Measurements from ENCODE around the gene FBXL19. TPM values are rescaled to one million over a fixed set of nuclear protein-coding genes. Genes with fewer than 3 reads are reported as not detected.

The FBXL19 gene
- polyA plus RNA-seq, 12 donors = 5.3 to 29.1 (median 9.5) TPM; not detected in 1

DNA sequence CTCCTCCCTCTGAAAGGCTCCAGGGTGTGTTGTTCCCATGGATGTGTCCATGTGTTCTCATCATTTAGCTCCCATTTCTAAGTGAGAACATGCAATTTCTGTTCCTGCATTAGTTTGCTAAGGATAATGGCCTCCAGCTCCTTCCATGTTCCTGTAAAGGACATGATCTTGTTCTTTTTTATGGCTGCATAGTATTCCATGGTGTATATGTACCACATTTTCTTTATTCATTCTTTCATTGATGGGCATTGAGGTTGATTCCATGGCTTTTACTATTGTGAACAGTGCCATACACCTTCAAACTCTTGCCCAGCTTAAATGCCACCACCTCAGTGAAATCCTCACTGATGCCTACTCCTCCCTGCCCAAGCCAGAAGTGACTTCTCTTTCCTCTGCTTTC, 21.0 kb downstream of the FBXL19 start:
- DNase-seq = no peak

DNA sequence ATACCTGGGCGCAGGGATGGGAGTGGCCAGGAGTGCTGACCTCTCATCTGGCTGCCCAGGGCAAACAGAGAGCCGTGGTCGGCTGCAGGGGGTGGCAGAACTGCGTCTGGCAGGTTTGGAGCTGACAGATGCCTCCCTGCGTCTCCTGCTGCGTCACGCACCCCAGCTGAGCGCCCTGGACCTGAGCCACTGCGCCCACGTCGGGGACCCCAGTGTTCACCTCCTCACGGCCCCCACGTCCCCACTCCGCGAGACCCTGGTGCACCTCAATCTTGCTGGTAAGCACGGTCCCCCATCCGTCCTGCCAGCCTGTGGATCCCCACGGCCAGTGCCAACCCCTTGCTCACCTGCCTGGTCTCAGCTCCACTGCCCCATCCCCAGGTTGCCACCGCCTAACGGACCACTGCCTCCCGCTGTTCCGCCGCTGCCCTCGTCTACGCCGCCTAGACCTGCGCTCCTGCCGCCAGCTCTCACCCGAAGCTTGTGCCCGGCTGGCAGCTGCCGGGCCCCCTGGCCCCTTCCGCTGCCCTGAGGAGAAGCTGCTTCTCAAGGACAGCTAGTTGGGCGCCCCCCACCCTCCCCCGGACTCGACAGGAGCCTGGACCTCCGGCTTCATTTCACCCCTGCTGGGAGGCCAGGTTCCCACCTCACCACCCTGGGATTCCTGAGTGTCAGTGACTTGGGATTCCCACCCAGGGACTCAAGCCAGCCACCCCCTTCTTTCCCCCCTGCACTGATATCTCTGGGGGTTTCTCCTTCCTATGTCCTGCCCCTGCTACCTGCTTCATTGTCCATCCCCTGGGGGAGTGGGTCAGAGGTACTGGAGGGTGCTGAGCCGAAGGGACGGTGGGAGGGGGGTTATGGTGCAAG, 23.5 kb downstream of the FBXL19 start:
- DNase-seq = no peak

DNA sequence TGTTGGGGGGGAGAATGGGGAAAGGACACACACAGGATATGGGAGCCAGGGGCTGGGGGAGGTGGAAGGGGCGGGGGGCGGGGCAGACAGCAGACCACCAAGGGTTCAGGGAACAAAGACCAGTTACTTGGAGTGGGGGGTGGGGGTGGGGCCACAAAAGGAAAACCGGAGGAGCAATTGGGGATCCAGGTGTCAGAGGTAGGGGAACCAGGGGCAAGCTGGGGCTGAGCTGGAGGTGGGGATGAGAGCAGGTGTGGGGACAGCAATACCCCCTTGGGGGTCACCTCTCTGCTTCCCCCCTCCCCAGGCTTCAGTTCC, 24.1 kb downstream of the FBXL19 start:
- no peak for DNase-seq

DNA sequence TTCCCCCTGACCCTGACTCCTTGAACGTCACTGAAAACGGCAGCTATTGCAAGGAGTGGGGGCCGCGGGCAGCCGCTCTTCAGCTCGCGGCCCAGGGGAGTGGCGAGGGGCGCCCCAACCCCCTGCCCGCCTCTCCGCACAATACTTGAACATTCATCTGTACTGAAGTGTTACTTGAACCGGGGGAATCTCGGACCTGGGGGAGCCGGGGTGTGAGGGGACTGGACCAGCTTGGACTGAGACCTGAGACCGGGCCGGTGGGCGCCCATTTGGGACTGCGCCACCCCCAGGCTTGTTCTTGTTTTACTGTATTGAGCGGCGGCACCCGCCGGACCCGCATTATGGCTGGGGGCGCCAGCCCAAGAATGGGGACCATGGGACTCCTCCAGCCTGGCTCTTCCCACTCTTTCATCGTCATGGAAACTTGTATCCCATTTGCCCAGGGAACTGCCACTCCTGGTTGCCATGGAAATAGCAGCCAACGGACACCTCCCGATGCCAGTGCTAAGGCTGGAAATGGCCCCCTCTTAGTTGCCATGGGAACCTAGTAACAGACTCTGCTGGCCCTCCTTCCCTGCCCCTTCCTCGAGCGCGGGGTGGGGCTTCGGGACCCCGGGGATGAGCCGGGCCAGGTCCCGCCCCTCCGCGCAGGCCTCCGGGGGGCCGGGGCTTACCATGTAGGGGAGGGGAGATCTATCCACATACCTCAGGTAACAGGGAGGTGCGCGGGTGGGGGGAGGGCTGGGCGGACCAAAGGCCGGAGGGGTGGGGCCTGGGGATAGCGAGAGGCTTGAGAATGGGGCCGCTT, 24.7 kb downstream of the FBXL19 start:
- DNase-seq = peak; percentile 95

DNA sequence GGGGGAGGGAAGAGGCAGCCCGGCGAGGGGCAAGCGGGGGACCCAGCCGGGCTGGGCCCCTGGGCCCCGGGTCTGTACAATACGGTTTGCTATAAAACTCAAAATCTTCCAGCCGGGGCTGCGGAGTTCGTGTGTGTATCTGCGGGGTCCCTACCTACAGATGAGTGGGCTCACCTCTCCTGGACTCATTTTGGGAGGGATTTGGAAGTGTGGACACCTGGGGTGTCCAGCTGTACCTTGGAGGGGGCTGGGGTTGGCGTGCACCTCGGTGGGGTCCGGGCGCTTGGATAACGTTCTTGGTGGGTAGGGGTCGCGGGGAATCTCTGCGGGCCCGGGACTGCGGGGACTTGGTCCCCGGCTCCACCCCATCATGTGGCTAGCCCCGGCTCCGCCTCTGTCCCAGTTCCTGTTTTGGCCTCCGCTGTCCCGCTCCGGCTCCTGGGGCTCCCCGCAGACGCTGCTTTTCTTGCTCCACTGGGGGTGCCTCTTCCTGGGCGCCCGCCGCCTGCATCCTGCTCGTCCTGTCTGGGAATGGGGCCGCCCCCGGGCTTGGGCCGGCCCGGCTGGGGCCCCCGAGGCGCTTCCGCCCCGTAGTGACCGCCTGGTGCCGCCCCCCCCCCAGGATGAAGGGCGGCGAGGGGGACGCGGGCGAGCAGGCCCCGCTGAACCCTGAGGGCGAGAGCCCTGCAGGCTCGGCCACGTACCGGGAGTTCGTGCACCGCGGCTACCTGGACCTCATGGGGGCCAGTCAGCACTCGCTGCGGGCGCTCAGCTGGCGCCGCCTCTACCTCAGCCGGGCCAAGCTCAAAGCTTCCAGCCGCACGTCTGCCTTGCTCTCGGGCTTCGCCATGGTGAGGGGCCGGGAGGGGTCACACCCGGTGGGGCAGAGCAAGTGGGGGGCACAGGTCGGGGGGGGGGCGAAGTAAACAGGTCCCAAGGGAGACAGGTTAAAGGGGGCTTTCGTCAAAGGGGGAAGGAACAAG, 25.6 kb downstream of the FBXL19 start, which contains the start of gene ORAI3:
Gene ORAI3 (plus strand): TSS at position 402 of the 983 bp plus-strand sequence. CDS start 222 bp downstream, at position 624.
- DNase-seq = peak; percentile 73

DNA sequence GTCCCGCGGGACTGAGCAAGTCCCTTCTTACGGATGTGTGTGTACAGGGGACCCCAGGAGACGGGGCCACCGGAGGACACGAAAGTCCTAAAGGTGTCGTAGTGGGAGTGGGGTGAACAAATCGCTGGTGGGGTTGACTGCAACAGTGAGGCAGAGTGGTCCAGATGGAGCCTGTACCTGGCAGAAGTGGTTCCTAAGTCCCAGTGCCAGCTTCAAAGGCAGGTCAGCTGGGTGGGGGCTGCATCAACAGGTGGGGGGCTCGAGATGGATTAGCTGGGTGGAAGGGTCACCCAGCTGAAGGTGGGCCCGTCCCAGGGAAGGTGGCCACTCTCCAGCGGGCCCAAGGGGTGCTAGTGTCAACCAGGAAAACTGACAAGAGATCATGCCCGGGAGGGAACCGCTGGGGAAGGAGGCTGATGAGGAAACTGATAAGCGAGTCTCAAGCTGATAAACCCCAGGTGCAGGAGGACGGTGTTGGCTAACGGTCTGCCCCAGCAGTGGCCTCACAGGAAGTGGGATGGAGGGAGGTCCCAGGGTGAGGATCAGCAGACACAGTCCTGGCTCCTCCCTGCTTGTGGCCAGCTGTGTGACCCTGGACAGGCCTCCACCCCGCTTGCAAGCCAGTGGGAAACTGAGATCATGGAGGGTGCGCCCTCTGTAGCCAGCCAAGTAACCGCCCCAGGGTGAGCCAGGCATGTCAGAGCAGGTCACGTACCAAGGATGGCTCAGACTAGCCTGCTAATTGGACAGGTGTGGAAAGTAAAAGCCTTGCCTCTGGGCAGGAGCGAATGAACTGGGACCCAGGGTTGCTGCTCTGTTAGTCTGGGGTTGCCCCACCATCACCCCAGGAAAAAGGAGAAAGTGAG, 26.5 kb downstream of the FBXL19 start:
- DNase-seq = peak; percentile 71

DNA sequence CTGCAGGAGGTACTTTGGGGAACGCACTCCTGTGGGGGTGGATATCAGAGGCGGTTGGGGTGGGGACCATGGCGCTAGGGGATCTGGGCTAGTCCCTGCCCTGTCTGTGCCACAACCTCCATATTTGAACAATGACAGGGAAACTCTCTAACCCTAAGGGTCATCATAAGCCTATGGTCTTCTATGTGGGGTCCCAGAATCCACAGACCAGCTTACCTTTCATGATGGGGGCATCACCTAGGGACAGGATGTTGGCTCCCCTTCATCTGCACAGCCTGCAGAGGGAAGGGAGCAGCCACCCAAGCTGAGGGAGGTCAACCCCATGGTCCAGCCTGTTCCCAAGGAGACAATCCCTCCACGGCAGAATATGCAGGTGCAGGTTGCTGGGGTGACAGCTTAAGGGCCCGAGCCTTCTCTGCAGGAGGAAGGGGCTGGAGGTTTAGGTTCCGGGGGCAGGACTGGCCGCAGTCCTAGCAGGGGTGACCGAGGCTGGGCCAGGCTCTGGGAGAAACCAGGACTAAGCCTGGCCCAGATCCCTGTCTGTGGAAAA, 27.2 kb downstream of the FBXL19 start:
- DNase-seq = no peak

DNA sequence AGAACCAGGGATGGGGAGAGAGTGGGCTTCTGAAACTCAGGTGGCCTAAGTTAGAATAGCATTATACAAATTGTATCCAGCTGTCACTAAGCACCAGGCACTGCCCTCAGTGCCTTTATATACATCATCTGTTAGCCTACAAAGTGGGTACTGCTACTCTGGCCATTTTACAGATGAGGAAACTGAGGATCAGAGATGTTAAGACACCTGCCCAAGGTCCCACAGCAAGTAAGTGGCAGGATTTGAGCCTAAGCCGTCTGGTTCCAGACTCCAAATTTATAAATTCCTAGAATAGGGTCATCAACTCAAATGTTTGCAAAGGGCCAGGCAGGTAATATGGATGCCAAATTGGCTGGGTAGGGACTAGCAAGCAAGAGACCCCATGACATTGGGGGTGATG, 27.8 kb downstream of the FBXL19 start:
- DNase-seq = no peak

DNA sequence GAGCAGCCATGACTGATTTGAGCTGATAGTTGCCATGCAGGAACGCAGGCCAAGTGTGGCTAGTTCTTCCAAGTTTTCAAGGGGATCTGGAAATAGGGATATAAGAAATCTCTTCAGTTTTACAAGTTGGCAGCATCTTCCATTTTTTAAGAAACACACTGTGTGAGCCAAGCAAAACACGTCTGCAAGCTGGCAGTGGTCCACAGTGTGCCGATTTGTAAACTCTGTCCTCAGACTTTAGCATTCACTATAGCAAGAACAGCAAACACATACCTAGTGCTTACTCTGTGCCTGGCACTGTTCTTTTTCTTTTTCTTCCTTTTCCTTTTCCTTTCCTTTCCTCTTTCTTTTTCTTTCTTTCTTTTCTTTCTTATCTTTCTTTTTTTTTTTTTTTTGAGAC, 28.4 kb downstream of the FBXL19 start:
- DNase-seq = peak; percentile 58

DNA sequence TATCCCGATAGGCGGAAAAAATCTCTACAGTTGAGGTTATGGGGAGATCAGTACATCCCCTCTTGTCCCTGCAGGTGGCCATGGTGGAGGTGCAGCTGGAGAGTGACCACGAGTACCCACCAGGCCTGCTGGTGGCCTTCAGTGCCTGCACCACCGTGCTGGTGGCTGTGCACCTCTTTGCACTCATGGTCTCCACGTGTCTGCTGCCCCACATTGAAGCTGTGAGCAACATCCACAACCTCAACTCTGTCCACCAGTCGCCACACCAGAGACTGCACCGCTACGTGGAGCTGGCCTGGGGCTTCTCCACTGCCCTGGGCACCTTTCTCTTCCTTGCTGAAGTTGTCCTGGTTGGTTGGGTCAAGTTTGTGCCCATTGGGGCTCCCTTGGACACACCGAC, 29.7 kb downstream of the FBXL19 start:
- DNase-seq = no peak

DNA sequence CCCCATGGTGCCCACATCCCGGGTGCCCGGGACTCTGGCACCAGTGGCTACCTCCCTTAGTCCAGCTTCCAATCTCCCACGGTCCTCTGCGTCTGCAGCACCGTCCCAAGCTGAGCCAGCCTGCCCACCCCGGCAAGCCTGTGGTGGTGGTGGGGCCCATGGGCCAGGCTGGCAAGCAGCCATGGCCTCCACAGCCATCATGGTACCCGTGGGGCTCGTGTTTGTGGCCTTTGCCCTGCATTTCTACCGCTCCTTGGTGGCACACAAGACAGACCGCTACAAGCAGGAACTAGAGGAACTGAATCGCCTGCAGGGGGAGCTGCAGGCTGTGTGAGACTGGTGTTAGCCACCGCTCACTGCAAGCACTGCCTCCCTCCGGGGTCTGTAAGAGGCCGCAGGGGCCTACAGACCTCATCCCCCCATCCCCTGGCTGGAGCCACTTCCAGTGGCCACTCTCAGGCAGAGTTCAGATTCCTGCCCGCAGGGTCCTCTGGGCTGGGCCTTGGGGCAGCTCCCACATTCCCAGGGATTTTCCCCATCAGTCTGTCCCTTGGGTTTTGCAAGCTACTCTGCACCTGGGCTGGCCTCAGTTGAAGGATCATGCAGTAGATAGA, 30.2 kb downstream of the FBXL19 start:
- peak; percentile 76 for DNase-seq

DNA sequence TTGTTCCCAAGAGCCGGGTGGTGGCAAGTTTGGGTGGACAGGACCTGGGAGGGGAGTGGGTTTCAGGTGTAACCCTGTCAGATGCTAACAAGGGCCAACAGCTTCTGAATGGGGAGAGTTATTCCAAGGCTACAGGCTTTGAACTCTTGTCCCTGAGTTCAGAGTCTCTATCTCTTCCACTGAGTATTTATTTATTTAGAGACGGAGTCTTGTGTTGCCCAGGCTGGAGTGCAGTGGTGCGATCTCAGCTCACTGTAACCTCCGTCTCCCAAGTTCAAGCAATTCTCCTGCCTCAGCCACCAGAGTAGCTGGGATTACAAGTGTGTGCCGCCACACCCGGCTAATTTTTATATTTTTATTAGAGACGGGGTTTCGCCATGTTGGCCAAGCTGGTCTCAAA, 31.6 kb downstream of the FBXL19 start:
- no peak for DNase-seq

DNA sequence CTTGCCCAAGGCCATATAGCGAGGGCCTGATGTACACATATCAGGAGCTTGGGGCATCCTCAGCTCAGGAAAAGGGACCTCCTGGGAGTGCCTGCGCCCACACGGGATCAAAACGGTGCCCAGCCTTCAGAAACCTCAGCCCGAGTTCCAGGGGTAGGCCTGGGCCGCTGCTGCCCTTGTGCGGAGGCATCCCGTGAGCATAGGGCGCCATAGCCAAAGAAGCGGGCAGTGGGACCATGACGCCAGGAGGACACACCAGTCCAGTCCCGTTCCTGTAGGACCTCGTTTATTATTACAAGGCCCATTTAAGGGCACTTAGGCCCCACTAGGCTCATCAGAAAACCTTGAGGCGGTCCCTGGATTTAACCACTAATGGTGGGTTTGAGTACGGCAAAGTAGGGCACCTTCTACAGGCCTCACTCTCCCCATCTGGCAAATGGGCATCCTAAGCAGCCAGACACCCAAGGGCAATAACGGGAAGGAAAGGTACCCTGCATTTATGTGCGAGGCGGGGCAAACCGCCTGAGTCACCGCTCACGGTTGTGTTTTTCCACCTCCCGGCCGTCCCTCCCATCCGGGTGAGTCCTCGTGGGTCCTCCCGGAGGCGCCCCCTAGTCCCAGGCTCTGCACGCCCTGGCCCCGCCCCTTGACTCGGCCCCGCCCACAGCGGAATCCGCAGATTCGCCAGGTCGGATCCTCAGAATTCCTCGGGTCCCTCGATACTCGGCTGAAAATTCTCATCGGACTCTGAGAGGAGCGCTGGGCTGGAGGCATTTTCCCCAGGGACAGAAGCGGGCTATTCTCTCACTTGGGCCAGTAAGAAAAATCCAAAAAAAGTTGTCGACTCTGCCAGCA, 33.5 kb downstream of the FBXL19 start:
- peak; percentile 80 for DNase-seq

DNA sequence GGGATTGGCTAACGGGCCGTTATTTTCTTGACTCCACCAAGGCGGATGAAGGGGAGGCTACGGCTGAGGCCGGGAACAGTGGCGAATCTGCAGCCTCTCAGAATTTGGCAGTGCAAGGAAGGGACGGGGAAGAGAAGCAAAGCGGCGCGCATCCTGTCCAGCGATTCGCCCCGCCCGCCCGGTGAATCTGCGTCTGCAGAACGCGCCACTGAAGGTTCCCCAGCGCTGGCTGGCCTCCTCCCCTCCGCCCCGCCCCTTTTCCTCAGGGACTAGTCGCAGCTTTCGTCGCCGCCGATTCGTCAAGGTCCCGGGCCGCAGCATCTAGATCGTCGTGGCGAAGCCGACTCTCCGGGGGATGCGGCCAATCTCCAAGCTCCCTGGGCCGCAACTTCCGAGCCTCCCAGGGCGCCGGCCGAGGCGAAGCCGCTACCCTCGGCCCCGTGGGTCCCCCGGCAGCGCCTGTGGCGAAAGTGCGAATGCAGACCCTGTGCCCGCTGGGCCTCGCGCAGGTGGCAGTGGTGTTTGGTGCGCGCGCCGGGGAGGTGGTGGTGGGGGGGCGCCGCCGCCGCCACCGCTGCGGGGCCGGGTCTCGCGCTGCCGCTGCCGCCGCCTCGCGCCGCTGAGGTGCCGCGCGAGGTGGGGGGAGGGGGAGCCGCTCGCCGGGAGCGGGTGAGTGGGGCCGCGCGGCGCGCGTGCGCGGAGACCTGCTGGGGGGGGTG, 34.2 kb downstream of the FBXL19 start, which contains the start of gene SETD1A:
Gene SETD1A (plus strand): TSS at position 299 of the 719 bp plus-strand sequence. CDS start 978 bp downstream, outside the sequence.
- DNase-seq = peak; percentile 96

DNA sequence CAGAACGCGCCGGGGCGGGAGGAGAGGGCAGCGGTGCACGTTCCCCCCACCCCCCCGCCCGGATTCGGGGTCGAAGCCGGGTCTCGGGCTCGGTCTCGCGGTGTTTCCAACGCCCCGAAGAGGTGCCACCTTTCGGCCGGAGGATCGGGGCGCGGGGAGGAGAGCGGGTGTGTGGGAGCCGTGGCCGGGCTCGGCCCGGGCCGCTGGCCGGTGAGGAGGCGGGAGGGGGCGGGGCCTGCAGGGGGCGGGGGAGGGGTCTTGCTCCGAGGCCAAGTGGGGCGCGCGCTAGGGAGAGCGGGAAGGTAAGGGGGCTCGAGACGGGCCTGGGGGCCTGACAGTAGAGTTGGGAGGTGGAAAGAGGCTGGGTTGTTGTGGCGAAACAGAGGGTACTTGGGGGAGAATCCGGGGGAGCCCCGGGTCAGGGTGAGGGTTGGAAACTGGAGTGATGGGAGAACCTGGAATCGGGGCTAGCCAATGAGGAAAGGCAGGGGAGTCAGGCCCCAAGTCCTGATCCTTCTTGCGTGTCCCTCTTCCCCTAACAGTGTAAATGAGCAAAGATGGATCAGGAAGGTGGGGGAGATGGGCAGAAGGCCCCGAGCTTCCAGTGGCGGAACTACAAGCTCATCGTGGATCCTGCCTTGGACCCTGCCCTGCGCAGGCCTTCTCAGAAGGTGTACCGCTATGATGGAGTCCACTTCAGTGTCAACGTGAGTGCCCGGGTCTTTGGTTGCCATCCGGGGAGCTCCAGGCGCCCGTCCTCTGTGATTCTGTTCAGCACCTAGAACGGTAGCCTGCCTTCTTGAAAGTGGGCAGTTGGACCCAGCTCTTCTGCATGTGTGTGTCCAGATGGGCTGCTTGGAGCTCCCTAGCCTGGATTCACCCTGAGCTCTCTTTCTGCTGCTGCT, 35.1 kb downstream of the FBXL19 start:
- peak; percentile 56 for DNase-seq

DNA sequence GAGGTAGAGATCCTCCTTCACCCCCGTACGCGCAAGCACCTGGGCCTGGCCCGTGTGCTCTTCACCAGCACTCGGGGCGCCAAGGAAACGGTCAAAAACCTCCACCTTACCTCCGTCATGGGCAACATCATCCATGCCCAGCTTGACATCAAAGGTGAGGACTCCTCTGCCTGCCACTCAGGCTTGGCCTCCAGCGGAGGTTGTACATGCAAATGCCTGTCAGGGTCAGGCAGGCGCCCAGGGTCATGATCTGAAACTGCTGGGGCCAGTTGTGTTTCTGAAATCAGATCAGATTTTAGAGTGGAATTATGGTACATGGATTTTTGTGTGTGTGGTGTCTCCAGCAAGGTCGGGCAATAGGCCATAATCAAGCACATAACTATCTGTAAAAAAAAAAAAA, 38.0 kb downstream of the FBXL19 start:
- DNase-seq = no peak

DNA sequence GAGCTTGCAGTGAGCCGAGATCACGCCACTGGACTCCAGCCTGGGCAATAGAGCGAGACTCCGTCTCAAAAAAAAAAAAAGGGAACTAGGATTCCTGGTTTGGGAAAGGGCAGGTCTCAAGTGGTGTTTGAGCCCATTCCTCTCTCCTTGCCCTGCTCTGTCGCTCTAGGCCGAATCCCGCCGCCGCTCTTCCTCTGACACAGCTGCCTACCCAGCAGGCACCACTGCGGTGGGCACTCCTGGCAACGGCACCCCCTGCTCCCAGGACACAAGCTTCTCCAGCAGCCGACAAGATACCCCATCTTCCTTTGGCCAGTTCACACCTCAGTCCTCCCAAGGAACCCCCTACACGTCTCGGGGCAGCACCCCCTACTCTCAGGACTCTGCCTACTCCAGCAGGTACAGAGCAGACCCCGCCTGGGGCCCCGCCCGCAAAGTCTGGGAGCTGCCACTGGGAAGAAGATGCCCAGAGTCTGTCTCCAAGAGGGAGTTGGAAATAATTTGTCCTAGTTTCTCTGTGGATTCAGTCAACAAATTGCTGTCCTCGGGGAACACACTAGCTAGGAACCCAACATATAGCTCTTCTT, 40.6 kb downstream of the FBXL19 start:
- no peak for DNase-seq

Data from muscle of arm (tissue), 12 donors.